ENCODE data around the gene DERL2. TPM values are rescaled to one million over a fixed set of nuclear protein-coding genes. Genes with fewer than 3 reads are reported as not detected.

DERL2 gene
- total and polyA plus RNA-seq, 2 of the 4 experiments (the other 2 are of a cell fraction): 27.4 to 44.2 TPM

DNA sequence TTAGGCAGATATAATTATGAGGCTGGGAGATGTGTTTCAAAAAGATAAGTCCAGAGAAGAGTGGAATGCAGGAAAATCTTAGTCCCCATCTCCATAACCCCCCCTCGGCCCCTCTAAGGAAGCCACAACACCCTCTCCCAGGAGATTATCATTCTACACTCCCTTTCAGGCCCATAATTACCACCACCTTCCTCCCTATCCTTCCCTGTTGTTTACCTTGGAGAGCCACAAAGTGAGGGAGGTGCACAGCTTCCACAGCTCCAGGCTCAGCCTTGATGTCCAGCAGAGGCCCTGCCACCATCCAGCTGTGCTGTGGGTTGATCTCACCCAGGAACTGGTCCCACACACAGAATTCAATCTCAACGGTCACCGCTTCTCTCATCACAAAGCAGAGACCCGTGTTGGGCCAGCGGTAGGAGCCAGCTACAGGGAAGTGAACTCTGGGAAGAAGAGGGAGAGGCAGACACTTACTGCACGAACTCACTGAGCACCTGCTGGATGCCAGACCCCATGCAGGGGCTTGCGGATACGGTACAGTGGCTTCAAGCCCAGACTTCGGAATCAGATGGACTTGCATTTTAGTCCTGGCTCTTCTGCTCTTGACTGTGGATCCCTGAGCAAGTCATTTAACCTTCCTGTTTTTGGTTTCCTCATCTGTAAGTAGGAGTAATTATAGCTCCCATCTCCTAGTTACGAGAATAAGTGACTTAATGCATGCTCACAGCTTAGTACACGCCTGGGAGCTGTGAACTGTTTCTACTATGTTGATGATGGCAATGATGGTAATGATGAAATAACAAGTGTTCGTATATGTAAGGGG lies 44.5 kb upstream of the DERL2 start:
- BruUV-seq (replicated peaks): no TSS peak
- Histone ChIP-seq H3K36me3 (ENCODE audit: control insufficient read depth, insufficient read depth, low read length) (peaks cover 18% of the 10 kb centered on the region), H3K14ac (replicated peaks; ENCODE audit: low read depth, low read length) (no peak overlapping the region), H3K79me1 (ENCODE audit: low read depth in 1 of 2, low read length in 2 of 2) (peaks cover 6 to 22% of the 10 kb centered on the region in 2 experiments), H3K9ac (ENCODE audit: low read depth, low read length) (no peak overlapping the region), H3K18ac (ENCODE audit: low read depth, low read length) (no peak overlapping the region), H3K27me3 (ENCODE audit: control insufficient read depth, insufficient read depth, low read length) (no peaks in the 10 kb centered on the region), H2BK20ac (ENCODE audit: low read depth, low read length) (no peak overlapping the region), H4K8ac (ENCODE audit: low read depth in 2 of 2, low read length in 2 of 2) (no peak overlapping the region), H3K27ac (ENCODE audit: insufficient read depth, low read length) (no peak overlapping the region), H2AK5ac (ENCODE audit: low read depth, low read length) (no peak overlapping the region), H2AK9ac (replicated peaks; ENCODE audit: low read depth, low read length, poor library complexity) (no peak overlapping the region), H2BK5ac (ENCODE audit: low read depth, low read length, poor library complexity, severe bottlenecking) (no peak overlapping the region), H2BK15ac (ENCODE audit: low read depth, low read length) (no peak overlapping the region), H2BK120ac (ENCODE audit: low read depth, low read length) (no peak overlapping the region), H4K91ac (ENCODE audit: insufficient read depth, low read depth, low read length) (no peak overlapping the region), H2AFZ (replicated peaks; ENCODE audit: low read length, poor library complexity) (no peak overlapping the region), H3K9me3 (ENCODE audit: control insufficient read depth, insufficient read depth, low read length) (no peaks in the 10 kb centered on the region), H4K5ac (ENCODE audit: low read depth, low read length) (no peak overlapping the region), H3K23ac (ENCODE audit: low read depth, low read length) (no peak overlapping the region), H3K9me1 (ENCODE audit: insufficient read depth, low read length) (peaks cover 18% of the 10 kb centered on the region), H3K4ac (ENCODE audit: low read depth, low read length) (no peak overlapping the region), H3K4me3 (ENCODE audit: insufficient read depth, low read depth, low read length) (no peak overlapping the region), H3K4me2 (ENCODE audit: low read depth, low read length) (no peak overlapping the region), H4K20me1 (ENCODE audit: insufficient read depth, low read length) (no peaks in the 10 kb centered on the region), H3K56ac (ENCODE audit: extremely low read depth, insufficient read depth, low read length) (no peak overlapping the region), H3K4me1 (ENCODE audit: control insufficient read depth, insufficient read depth, low read length) (peaks cover 15% of the 10 kb centered on the region)
- in situ Hi-C loops (cut with MboI; ENCODE audit: low sequenced_read_pairs): no loop called here
- no peak for DNase-seq
- no peak for ATAC-seq (ENCODE audit: low read depth)
- 87% methylated on average over 3 of the region's 12 CpGs; no CpG with 5 or more reads in 1 of the 2 experiments for WGBS, 2 experiments (ENCODE audit: extremely low coverage in 2 of 2, insufficient read length in 1 of 2)
- POLR2A ChIA-PET (ENCODE audit: unreplicated experiment): no interaction called here
- intact Hi-C loops (cut with micrococcal nuclease): no loop called here
- dilution Hi-C loops (cut with HindIII; ENCODE audit: low sequenced_read_pairs, unreplicated experiment): no loop called here
- CTCF ChIA-PET: interaction anchor here (0.8 kb wide), 1 partner anchor 27 kb away, joined by 3 read pairs; no protein-coding TSS in a partner anchor
- TF ChIP-seq MAFK (IDR thresholded peaks at IDR 0.05; ENCODE audit: low read depth, low read length) (no peak), NFE2L2 (IDR thresholded peaks at IDR 0.05; ENCODE audit: low read depth, low read length) (no peak), CHD1 (IDR thresholded peaks at IDR 0.05; ENCODE audit: low read depth, low read length) (no peak), RFX5 (IDR thresholded peaks at IDR 0.05; ENCODE audit: low read depth, low read length) (no peak), CEBPB (IDR thresholded peaks at IDR 0.05; ENCODE audit: low read depth, low read length) (no peak), MAZ (IDR thresholded peaks at IDR 0.05; ENCODE audit: borderline replicate concordance, low read depth, low read length) (no peak), FOS (IDR thresholded peaks at IDR 0.05; ENCODE audit: low read depth, low read length) (no peak), BHLHE40 (IDR thresholded peaks at IDR 0.05; ENCODE audit: low read depth, low read length) (no peak), RAD21 (IDR thresholded peaks at IDR 0.05; ENCODE audit: low read length) (no peak), RCOR1 (IDR thresholded peaks at IDR 0.05; ENCODE audit: insufficient replicate concordance, low read length) (no peak), POLR2A (IDR thresholded peaks at IDR 0.05; ENCODE audit: low read depth, low read length) (no peak), MXI1 (IDR thresholded peaks at IDR 0.05; ENCODE audit: borderline replicate concordance, low read depth, low read length) (no peak)
- TF ChIP-seq, protein P1, sequence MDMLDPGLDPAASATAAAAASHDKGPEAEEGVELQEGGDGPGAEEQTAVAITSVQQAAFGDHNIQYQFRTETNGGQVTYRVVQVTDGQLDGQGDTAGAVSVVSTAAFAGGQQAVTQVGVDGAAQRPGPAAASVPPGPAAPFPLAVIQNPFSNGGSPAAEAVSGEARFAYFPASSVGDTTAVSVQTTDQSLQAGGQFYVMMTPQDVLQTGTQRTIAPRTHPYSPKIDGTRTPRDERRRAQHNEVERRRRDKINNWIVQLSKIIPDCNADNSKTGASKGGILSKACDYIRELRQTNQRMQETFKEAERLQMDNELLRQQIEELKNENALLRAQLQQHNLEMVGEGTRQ (IDR thresholded peaks at IDR 0.05; ENCODE audit: low read depth, low read length): no peak
- TF ChIP-seq, protein P2, sequence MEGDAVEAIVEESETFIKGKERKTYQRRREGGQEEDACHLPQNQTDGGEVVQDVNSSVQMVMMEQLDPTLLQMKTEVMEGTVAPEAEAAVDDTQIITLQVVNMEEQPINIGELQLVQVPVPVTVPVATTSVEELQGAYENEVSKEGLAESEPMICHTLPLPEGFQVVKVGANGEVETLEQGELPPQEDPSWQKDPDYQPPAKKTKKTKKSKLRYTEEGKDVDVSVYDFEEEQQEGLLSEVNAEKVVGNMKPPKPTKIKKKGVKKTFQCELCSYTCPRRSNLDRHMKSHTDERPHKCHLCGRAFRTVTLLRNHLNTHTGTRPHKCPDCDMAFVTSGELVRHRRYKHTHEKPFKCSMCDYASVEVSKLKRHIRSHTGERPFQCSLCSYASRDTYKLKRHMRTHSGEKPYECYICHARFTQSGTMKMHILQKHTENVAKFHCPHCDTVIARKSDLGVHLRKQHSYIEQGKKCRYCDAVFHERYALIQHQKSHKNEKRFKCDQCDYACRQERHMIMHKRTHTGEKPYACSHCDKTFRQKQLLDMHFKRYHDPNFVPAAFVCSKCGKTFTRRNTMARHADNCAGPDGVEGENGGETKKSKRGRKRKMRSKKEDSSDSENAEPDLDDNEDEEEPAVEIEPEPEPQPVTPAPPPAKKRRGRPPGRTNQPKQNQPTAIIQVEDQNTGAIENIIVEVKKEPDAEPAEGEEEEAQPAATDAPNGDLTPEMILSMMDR (conservative IDR thresholded peaks at IDR 0.05; ENCODE audit: low read depth, low read length): no peak
- TF ChIP-seq, protein P3, sequence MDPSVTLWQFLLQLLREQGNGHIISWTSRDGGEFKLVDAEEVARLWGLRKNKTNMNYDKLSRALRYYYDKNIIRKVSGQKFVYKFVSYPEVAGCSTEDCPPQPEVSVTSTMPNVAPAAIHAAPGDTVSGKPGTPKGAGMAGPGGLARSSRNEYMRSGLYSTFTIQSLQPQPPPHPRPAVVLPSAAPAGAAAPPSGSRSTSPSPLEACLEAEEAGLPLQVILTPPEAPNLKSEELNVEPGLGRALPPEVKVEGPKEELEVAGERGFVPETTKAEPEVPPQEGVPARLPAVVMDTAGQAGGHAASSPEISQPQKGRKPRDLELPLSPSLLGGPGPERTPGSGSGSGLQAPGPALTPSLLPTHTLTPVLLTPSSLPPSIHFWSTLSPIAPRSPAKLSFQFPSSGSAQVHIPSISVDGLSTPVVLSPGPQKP (IDR thresholded peaks at IDR 0.05; ENCODE audit: borderline replicate concordance, low read depth, low read length): no peak

Data from IMR-90 (cell line).